ENCODE data around the gene RUNDC1. TPM values are rescaled to one million over a fixed set of nuclear protein-coding genes. Genes with fewer than 3 reads are reported as not detected.
A peak's percentile ranks its signal among the peaks of the same experiment; 100 is the strongest.

Gene RUNDC1
- total RNA-seq, 2 donors from 2014 or later: 18.7 to 22.3 TPM

- Histone ChIP-seq H3K4me1 (peaks cover 3% of the 10 kb centered on the region), H3K4me3 (no peak overlapping the region), H3K36me3 (no peaks in the 10 kb centered on the region), H3K9ac (ENCODE audit: low read depth in 2 of 2, low read length in 2 of 2) (no peak overlapping the region), H3K9me3 (no peaks in the 10 kb centered on the region), H3K27me3 (no peaks in the 10 kb centered on the region), H3K27ac (no peak overlapping the region)
- TF ChIP-seq CTCF (IDR thresholded peaks at IDR 0.05): no peak
- no peak for DNase-seq
- intact Hi-C loops (cut with DNase I): no loop called here
Observed at GRCh38 chr17:43014020-43014648, 33.8 kb downstream of the RUNDC1 start.

DNA sequence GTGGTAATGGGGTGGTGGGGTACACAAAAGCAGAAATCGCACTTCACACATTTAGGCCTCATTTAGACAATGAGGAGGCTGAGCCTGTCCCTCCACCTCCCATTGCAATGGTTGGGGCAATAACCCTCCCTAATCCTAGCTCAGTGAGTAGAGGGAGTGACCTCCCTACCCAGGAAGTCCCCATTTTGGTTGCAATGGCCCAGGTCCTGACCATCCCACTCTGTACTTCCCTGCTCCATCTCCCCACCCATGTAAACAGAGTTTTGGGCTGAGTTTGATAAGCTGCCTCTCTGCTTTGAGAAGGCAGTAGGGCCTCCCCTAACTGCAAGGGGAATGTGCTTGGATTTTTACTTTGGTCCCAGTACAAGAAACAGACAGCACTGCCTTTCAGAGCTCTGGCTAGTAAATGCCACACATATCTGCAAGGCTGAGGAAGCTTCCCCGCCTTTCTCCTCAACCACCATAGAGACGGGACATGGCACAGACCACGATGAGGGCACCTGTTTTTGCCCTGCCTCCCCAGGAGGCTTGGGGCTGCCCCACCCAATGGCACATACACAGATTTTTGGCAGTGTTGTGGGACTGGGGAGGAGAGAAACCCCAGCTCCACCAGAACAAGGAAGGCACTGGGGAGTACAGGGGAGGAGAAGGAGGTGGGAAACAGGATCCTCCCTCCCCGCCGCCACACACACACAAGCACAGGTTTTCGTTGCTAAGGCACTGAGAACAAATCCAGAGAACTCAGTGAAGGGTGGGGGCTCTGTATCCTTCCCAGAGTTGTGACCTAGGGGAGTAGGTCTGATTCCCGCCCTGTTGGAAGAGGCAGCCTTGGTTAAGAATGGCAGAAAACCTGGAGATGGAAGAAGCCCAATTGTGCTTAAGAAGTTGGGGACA lies 34.5 kb downstream of the RUNDC1 start:
- no peak overlapping the region for H3K27ac ChIP-seq
- no peak for DNase-seq
- no peaks in the 10 kb centered on the region for H3K36me3 ChIP-seq
- H3K9ac ChIP-seq (ENCODE audit: low read depth in 2 of 2, low read length in 2 of 2): no peak overlapping the region
- no peaks in the 10 kb centered on the region for H3K9me3 ChIP-seq
- no peak overlapping the region for H3K4me3 ChIP-seq
- intact Hi-C loops (cut with DNase I): no loop called here
- TF ChIP-seq CTCF (IDR thresholded peaks at IDR 0.05): no peak
- H3K4me1 ChIP-seq: peaks cover 3% of the 10 kb centered on the region
- H3K27me3 ChIP-seq: no peaks in the 10 kb centered on the region

GRCh38 chr17:43015579-43015978 lies 35.2 kb downstream of the RUNDC1 start:
- H3K4me3 ChIP-seq: no peak overlapping the region
- H3K27ac ChIP-seq: no peak overlapping the region
- H3K27me3 ChIP-seq: no peaks in the 10 kb centered on the region
- DNase-seq: no peak
- H3K36me3 ChIP-seq: no peaks in the 10 kb centered on the region
- H3K9ac ChIP-seq (ENCODE audit: low read depth in 2 of 2, low read length in 2 of 2): no peak overlapping the region
- no peaks in the 10 kb centered on the region for H3K9me3 ChIP-seq
- intact Hi-C loops (cut with DNase I): no loop called here
- TF ChIP-seq CTCF (IDR thresholded peaks at IDR 0.05): no peak
- H3K4me1 ChIP-seq: no peaks in the 10 kb centered on the region

GRCh38 chr17:43016216-43016615 lies 35.9 kb downstream of the RUNDC1 start:
- Histone ChIP-seq H3K4me3 (no peak overlapping the region), H3K4me1 (no peaks in the 10 kb centered on the region), H3K27me3 (no peaks in the 10 kb centered on the region), H3K9me3 (no peaks in the 10 kb centered on the region), H3K27ac (no peak overlapping the region), H3K9ac (ENCODE audit: low read depth in 2 of 2, low read length in 2 of 2) (no peak overlapping the region), H3K36me3 (no peaks in the 10 kb centered on the region)
- no peak for DNase-seq
- no peak for TF ChIP-seq CTCF (IDR thresholded peaks at IDR 0.05)
- intact Hi-C loops (cut with DNase I): no loop called here

DNA sequence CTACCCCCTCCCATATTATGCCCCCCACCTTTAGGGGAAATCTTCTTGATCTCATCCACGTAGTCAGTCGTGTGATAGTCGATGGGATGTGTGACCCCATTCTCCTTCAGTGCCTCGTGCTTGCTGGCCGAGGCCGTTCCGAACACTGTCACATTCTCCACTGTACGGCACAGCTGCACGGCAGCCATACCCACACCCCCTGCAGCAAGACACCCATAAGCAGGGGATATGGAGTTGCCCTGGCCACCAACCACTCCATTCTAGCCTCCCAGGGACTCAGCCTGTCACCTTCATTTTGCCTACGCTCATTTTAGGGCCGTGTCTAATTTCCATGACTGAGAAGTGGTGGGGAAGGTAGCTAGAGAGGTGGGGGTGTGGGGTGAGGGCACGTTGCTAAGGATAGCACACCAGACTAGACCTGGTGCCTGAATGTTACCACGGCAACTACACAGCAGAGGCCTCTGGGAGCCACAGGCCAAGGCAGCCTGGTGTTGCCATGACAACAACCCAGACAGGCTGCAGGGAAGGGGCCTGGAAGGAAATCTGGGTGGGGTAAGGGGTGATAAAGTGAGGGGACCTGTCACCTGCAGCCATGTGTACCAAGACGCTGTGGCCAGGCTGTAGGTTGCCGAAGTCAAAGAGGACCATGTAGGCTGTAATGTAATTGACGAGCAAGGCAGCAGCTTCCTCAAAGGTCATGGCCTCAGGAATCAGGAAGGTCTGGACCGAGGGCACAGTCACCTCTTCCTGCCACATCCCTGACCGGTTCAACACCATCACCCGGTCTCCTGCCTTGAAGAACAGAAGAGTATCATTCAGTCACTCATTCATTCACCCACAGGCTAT lies 37.9 kb downstream of the RUNDC1 start:
- H3K4me1 ChIP-seq: no peaks in the 10 kb centered on the region
- H3K27ac ChIP-seq: no peak overlapping the region
- no peaks in the 10 kb centered on the region for H3K27me3 ChIP-seq
- no peaks in the 10 kb centered on the region for H3K9me3 ChIP-seq
- no peaks in the 10 kb centered on the region for H3K36me3 ChIP-seq
- intact Hi-C loops (cut with DNase I): no loop called here
- TF ChIP-seq CTCF (IDR thresholded peaks at IDR 0.05): no peak
- no peak overlapping the region for H3K4me3 ChIP-seq
- H3K9ac ChIP-seq (ENCODE audit: low read depth in 2 of 2, low read length in 2 of 2): peak overlapping the region in 1 of 2 donors; percentile 26
- DNase-seq: no peak
